CD8-positive, alpha-beta memory T cell (primary cell): Measurements from ENCODE around the gene WDR18. TPM values are rescaled to one million over a fixed set of nuclear protein-coding genes. Genes with fewer than 3 reads are reported as not detected.
A peak's percentile ranks its signal among the peaks of the same experiment; 100 is the strongest.

Experiments
- CTCF ChIA-PET: fragments of 350-600 bp; sonication (Branson Sonifier 250); formaldehyde crosslinking; loops from one replicate; lab custom pipeline; 2021; ENCODE audit warnings: antibody characterized with exemption; lab: Charles Lee
- POLR2A ChIA-PET: fragments of 350-600 bp; sonication (Branson Sonifier 250); formaldehyde crosslinking; loops from one replicate; lab custom pipeline; 2021; ENCODE audit warnings: antibody characterized with exemption; lab: Charles Lee
- DNase-seq, 5 donors: peaks; one replicate each; pipeline versions ENCODE4 v3.0.0 to v3.0.0-alpha.2; 2020 to 2022; ENCODE audit warnings: mixed read lengths in 1 of 5
- H3K27ac ChIP-seq: one replicate; pipeline ENCODE4 v1.7.0; 2013; ENCODE audit warnings: low read depth, mild to moderate bottlenecking, low read length, moderate library complexity
- H3K27me3 ChIP-seq: 2 replicates; pipeline ENCODE4 v1.7.0; 2013; ENCODE audit warnings: low read length, mild to moderate bottlenecking; ENCODE audit not compliant: insufficient read depth, poor library complexity, severe bottlenecking
- H3K36me3 ChIP-seq: 2 replicates; pipeline ENCODE4 v1.7.0; 2013; ENCODE audit warnings: mild to moderate bottlenecking, low read length, moderate library complexity; ENCODE audit not compliant: insufficient read depth
- H3K4me1 ChIP-seq: 2 replicates; pipeline ENCODE4 v1.7.0; 2013; ENCODE audit warnings: mild to moderate bottlenecking, low read length, moderate library complexity; ENCODE audit not compliant: insufficient read depth
- H3K4me3 ChIP-seq: 2 replicates; pipeline ENCODE4 v1.7.0; 2013; ENCODE audit warnings: mild to moderate bottlenecking, low read length
- H3K9me3 ChIP-seq: 2 replicates; pipeline ENCODE4 v1.7.0; 2013; ENCODE audit warnings: mild to moderate bottlenecking, low read length
- H3K27ac Mint-ChIP-seq, 8 donors: one replicate each; pipeline ENCODE4 v1.8.0; 2020 to 2021; ENCODE audit warnings: mixed read lengths in 8 of 8, mild to moderate bottlenecking in 6 of 8, inconsistent platforms in 3 of 8, moderate library complexity in 3 of 8
- H3K27me3 Mint-ChIP-seq, 2 donors: one replicate each; pipeline ENCODE4 v1.8.0; 2020 to 2021; ENCODE audit warnings: mixed read lengths in 2 of 2, mild to moderate bottlenecking in 1 of 2, moderate library complexity in 1 of 2
- H3K36me3 Mint-ChIP-seq, 3 donors: one replicate each; pipeline ENCODE4 v1.8.0; 2020 to 2021; ENCODE audit warnings: mixed read lengths in 3 of 3, inconsistent platforms in 1 of 3, mild to moderate bottlenecking in 1 of 3
- H3K4me1 Mint-ChIP-seq, 3 donors: one replicate each; pipeline ENCODE4 v1.8.0; 2020 to 2021; ENCODE audit warnings: mixed read lengths in 3 of 3, inconsistent platforms in 1 of 3, mild to moderate bottlenecking in 1 of 3
- H3K4me3 Mint-ChIP-seq, 7 donors: one replicate each; pipeline ENCODE4 v1.8.0; 2020 to 2021; ENCODE audit warnings: mixed read lengths in 7 of 7, mild to moderate bottlenecking in 6 of 7, moderate library complexity in 4 of 7, inconsistent platforms in 2 of 7
- H3K9me3 Mint-ChIP-seq, 5 donors: one replicate each; pipeline ENCODE4 v1.8.0; 2020 to 2022; ENCODE audit warnings: mixed read lengths in 5 of 5, mild to moderate bottlenecking in 3 of 5, moderate library complexity in 2 of 5, inconsistent platforms in 1 of 5
- polyA plus RNA-seq: library from polyadenylated mRNA; unstranded; fragments of 300-500 nt; fragmentation: Illumina TruSeq; gene quantifications from one replicate; pipeline ENCODE4 v1.2.3, GENCODE V29; 2021
- total RNA-seq, 2 experiments: library from RNA; stranded (reverse); gene quantifications; one replicate each; pipeline ENCODE4 v1.2.3, GENCODE V29; 2021

Gene WDR18
- total and polyA plus RNA-seq, 3 experiments from 2014 or later: 61.3 to 133 (median 108) TPM

DNA sequence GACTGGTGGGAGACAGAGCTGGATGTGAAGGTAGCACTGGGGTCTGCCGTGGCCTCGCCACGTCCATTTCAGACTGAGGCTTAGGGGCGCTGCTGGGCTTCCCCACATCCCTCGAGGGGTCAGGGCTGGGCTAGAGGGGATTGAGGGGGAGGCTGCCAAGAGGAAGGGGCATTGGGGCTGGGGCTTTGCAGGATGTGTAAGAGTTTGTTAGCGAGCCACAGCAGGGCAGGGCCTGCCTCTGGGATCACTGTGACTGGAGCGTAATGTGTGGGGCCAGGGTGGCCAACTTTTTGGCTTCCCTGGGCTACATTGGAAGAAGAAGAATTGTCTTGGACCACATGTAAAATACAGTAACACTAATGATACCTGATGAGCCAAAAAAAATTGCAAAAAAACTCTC is 44.2 kb upstream of the WDR18 start:
- H3K9me3 Mint-ChIP-seq: peaks cover 0 to 2% (median 0%) of the 10 kb centered on the region in 5 donors
- no peak overlapping the region for H3K27ac ChIP-seq
- ChIA-PET POLR2A (interaction anchor here (0.6 kb wide), 1 partner anchor 433 kb away, joined by 3 read pairs; no protein-coding TSS in a partner anchor), CTCF (no interaction called here)
- peaks cover 0 to 4% (median 3%) of the 10 kb centered on the region in 3 donors for H3K36me3 Mint-ChIP-seq
- peaks cover 13% of the 10 kb centered on the region for H3K4me1 ChIP-seq
- no peak overlapping the region for H3K4me3 ChIP-seq
- DNase-seq: no peak
- peak overlapping the region; percentile 49 to 90 (median 70) for H3K4me3 Mint-ChIP-seq
- H3K4me1 Mint-ChIP-seq: peaks cover 19 to 26% (median 24%) of the 10 kb centered on the region in 3 donors
- H3K9me3 ChIP-seq: no peaks in the 10 kb centered on the region
- H3K27me3 Mint-ChIP-seq: no peaks in the 10 kb centered on the region
- H3K27me3 ChIP-seq: no peaks in the 10 kb centered on the region
- peak overlapping the region in 7 of 8 donors; percentile 27 to 94 (median 84) for H3K27ac Mint-ChIP-seq
- H3K36me3 ChIP-seq: no peaks in the 10 kb centered on the region

DNA sequence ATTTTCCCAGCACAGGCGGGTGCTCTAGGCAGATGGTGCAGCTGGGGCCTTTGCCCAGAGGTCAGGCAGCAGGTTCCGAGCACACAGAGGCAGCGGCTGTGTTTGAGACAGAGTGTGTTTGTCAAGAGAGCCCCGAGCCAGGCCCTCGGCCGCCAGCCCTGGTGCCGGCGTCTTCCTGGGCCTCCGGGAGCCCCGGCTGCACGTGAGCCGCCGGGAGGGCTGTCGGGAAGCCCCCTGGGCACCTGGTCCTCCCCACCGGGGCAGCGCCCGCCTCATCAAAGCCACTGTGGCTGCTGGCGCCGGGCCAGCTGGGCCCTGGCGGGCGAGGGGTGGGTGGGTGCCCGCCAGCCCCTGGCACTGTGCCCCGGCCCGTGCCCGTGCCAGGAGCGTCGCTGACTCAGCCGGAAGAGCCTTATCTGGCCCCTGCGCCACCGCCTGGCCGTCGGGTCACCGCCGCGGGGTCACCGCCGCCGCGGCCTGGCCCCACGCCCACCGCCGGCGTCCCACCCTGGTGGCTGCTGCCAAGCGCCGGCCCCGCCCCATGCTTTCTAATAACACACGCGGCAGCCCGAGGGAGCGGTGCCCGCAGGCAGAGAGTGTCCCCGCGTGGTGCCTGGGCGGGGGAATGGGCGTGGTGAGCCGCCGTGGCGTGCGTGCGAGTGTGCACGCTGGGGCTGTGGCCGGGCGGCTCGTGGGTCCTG is 43.4 kb upstream of the WDR18 start:
- H3K4me1 Mint-ChIP-seq: peaks cover 19 to 26% (median 24%) of the 10 kb centered on the region in 3 donors
- H3K36me3 Mint-ChIP-seq: peaks cover 0 to 4% (median 3%) of the 10 kb centered on the region in 3 donors
- peak overlapping the region; percentile 58 to 90 (median 76) for H3K4me3 Mint-ChIP-seq
- peaks cover 0 to 2% (median 0%) of the 10 kb centered on the region in 5 donors for H3K9me3 Mint-ChIP-seq
- H3K4me1 ChIP-seq: peaks cover 13% of the 10 kb centered on the region
- H3K27me3 Mint-ChIP-seq: no peaks in the 10 kb centered on the region
- H3K36me3 ChIP-seq: no peaks in the 10 kb centered on the region
- H3K27ac ChIP-seq: no peak overlapping the region
- ChIA-PET CTCF (no interaction called here), POLR2A (no interaction called here)
- H3K9me3 ChIP-seq: no peaks in the 10 kb centered on the region
- H3K4me3 ChIP-seq: peak overlapping the region; percentile 22
- peak overlapping the region; percentile 38 to 94 (median 75) for H3K27ac Mint-ChIP-seq
- DNase-seq: peak; percentile 66 to 88 (median 83)
- no peaks in the 10 kb centered on the region for H3K27me3 ChIP-seq

DNA sequence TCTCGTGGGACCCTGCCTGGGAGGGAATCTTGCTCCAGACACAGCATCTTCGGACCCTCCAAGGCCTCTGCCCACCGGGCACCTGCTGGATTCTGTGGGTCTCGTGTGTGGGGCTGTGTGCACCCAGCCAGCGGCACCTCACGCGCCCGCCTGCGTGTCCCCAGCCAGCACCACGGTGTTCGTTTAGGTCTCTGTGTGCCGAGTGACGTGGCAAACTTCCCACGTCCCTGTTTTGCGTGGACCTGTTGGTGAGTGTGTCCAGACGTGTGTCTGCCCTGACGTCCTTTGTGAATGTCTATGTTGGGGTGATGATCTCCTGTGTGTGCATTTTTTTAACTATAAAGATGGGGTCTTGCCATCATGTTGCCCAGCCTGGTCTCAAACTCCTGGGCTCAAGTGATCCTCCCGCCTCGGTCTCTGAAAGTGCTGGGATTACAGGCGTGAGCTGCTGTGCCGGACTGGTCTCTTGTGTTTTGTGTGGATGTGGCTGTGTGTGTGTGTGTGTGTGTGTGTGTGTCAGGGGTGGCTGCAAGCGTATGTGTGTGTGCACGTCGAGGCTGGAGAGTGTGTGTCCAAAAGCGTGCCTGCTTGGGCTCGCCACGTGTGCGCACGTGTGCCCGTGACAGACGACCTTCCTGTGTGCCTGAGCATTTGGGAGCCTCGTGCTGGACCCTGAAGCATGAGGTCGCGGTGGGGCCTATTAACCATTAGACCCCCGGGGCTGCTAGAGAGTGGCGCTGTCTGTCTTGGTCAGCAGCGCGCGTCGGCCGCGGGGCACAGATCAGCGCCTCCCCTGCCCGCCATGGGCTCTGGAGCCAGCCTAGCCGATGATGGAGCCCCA is 42.6 kb upstream of the WDR18 start:
- no peaks in the 10 kb centered on the region for H3K27me3 ChIP-seq
- peak overlapping the region; percentile 22 for H3K4me3 ChIP-seq
- no peaks in the 10 kb centered on the region for H3K36me3 ChIP-seq
- Mint-ChIP-seq H3K27me3 (no peaks in the 10 kb centered on the region), H3K36me3 (peaks cover 0 to 4% (median 3%) of the 10 kb centered on the region in 3 donors), H3K9me3 (peaks cover 0 to 2% (median 0%) of the 10 kb centered on the region in 5 donors), H3K4me1 (peaks cover 19 to 26% (median 24%) of the 10 kb centered on the region in 3 donors), H3K4me3 (peak overlapping the region; percentile 58 to 76 (median 75)), H3K27ac (peak overlapping the region; percentile 0 to 79 (median 56))
- peaks cover 13% of the 10 kb centered on the region for H3K4me1 ChIP-seq
- DNase-seq: no peak
- CTCF ChIA-PET: no interaction called here
- no peak overlapping the region for H3K27ac ChIP-seq
- no peaks in the 10 kb centered on the region for H3K9me3 ChIP-seq
- POLR2A ChIA-PET: no interaction called here

DNA sequence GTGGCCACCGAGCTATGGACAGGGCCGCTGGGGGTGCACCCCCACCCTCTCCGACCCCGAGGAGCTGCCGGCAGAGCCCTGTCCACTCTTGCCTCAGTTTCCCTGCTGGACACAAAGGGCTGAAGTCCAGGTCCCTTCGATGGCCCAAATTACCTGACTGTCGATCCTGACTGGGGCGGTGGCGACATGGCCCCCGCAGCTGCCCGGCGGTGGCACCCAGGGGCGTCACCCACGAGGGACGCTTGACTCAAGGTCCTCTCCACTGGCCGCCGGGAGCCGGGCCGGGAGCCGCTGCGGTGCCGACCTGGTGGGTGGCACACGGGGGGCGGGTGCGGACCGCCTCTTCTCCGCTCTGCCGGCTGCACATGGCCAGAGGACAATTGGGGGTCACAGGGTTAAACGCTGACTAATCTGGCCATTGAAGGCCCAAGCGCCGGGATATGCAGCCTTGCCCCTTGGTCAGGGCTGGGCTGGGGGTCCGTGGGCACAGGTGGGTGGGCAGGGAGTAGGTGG is 42.0 kb upstream of the WDR18 start:
- Histone ChIP-seq H3K4me3 (no peak overlapping the region), H3K4me1 (peaks cover 13% of the 10 kb centered on the region), H3K9me3 (no peaks in the 10 kb centered on the region), H3K36me3 (no peaks in the 10 kb centered on the region), H3K27ac (no peak overlapping the region), H3K27me3 (no peaks in the 10 kb centered on the region)
- H3K4me1 Mint-ChIP-seq: peaks cover 19 to 25% (median 22%) of the 10 kb centered on the region in 3 donors
- no peak overlapping the region for H3K4me3 Mint-ChIP-seq
- H3K36me3 Mint-ChIP-seq: peaks cover 0 to 4% (median 3%) of the 10 kb centered on the region in 3 donors
- no peak for DNase-seq
- H3K27me3 Mint-ChIP-seq: no peaks in the 10 kb centered on the region
- H3K27ac Mint-ChIP-seq: no peak overlapping the region
- ChIA-PET CTCF (no interaction called here), POLR2A (no interaction called here)
- H3K9me3 Mint-ChIP-seq: peaks cover 0 to 2% (median 0%) of the 10 kb centered on the region in 5 donors

DNA sequence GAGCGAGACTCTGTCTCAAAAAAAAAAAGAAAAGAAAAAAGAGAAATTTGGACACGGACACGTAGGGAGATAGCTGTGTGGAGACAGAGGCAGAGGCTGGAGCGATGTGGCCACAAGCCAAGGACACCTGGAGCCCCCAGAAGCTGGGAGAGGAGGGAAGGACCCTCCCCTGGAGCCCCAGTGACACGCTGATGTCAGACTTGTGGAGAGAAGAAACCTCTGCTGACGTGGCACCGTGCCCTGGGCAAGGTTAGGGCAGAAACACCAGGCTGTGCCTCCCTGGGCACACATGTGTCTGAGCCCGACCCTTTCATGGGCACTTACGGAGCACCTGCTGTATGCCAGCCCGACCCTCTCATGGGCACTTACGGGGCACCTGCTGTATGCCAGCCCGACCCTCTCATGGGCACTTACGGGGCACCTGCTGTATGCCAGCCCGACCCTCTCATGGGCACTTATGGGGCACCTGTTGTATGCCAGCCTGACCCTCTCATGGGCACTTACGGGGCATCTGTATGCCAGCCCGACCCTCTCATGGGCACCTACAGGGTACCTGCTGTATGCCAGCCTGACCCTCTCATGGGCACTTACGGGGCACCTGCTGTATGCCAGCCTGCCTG is 40.5 kb upstream of the WDR18 start:
- no peak overlapping the region for H3K27ac Mint-ChIP-seq

DNA sequence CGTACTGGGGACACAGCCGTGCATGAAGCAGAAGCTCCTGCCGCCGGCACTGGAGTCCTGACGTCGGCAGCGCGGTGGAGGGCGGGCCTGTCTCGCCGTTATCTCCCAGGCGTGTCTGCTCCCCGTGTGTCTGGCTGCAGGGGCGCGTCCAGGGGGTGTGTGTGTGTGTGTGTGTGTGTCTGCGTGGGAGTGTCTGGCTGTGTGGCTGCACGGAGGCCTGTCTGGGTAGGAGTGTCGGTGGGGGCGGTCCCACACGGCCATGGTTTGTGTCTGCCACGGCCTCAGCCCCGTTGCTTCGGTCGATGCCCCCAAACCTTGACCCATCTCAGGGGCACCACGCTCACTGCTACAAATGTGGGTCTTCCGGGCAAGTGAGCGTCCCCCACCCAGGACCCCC is 40.0 kb upstream of the WDR18 start:
- Mint-ChIP-seq H3K4me1 (peaks cover 13 to 17% (median 15%) of the 10 kb centered on the region in 3 donors), H3K36me3 (no peaks in the 10 kb centered on the region), H3K27ac (no peak overlapping the region), H3K27me3 (peaks cover 0 to 1% of the 10 kb centered on the region in 2 donors), H3K9me3 (no peaks in the 10 kb centered on the region), H3K4me3 (no peak overlapping the region)
- Histone ChIP-seq H3K27me3 (no peaks in the 10 kb centered on the region), H3K9me3 (no peaks in the 10 kb centered on the region), H3K4me3 (no peak overlapping the region), H3K27ac (no peak overlapping the region), H3K4me1 (peaks cover 13% of the 10 kb centered on the region), H3K36me3 (no peaks in the 10 kb centered on the region)
- DNase-seq: peak in 1 of 5 donors; percentile 70
- ChIA-PET POLR2A (no interaction called here), CTCF (no interaction called here)

More for the DNA sequence above, 40.5 kb upstream of the WDR18 start:
- Histone ChIP-seq H3K27ac (no peak overlapping the region), H3K4me3 (no peak overlapping the region), H3K36me3 (no peaks in the 10 kb centered on the region), H3K9me3 (no peaks in the 10 kb centered on the region), H3K4me1 (peaks cover 13% of the 10 kb centered on the region), H3K27me3 (no peaks in the 10 kb centered on the region)
- DNase-seq: no peak
- peak overlapping the region in 1 of 7 donors; percentile 43 for H3K4me3 Mint-ChIP-seq
- ChIA-PET POLR2A (no interaction called here), CTCF (no interaction called here)
- H3K4me1 Mint-ChIP-seq: peaks cover 13 to 17% (median 15%) of the 10 kb centered on the region in 3 donors
- H3K9me3 Mint-ChIP-seq: no peaks in the 10 kb centered on the region
- H3K27me3 Mint-ChIP-seq: peaks cover 0 to 1% of the 10 kb centered on the region in 2 donors
- no peaks in the 10 kb centered on the region for H3K36me3 Mint-ChIP-seq

DNA sequence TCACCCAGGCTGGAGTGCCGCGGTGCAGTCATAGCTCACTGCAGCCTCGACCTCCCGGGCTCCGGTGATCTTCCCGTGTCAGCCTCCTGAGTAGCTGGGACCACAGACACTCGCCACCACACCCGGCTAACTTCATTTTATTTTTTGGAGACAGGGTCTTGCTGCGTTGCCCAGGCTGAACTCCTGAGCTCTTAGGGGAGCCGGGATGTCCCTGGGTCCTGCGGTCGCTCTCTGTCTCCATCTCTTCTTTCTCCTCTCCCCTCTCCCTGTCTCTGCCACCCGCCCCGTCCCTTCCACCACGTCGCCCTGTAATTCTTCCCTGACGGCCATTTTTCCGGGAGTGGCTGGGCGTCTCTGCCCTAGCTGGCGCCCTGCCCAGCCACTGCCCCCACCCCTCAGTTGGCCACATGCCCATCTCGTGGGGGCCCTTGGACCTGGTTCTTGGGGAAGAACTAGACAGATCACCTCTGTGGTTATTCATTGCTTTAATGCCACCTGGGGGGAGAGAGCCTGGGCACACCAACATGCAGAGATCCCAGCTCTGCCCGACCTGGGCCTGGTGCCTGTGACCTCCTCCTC is 39.4 kb upstream of the WDR18 start:
- peaks cover 0 to 1% of the 10 kb centered on the region in 2 donors for H3K27me3 Mint-ChIP-seq
- DNase-seq: no peak
- no peaks in the 10 kb centered on the region for H3K27me3 ChIP-seq
- H3K4me3 ChIP-seq: no peak overlapping the region
- no peaks in the 10 kb centered on the region for H3K9me3 Mint-ChIP-seq
- H3K9me3 ChIP-seq: no peaks in the 10 kb centered on the region
- H3K27ac Mint-ChIP-seq: no peak overlapping the region
- no peaks in the 10 kb centered on the region for H3K36me3 ChIP-seq
- ChIA-PET CTCF (no interaction called here), POLR2A (no interaction called here)
- peaks cover 13% of the 10 kb centered on the region for H3K4me1 ChIP-seq
- no peak overlapping the region for H3K27ac ChIP-seq
- H3K4me1 Mint-ChIP-seq: peaks cover 13 to 16% (median 15%) of the 10 kb centered on the region in 3 donors
- no peak overlapping the region for H3K4me3 Mint-ChIP-seq
- no peaks in the 10 kb centered on the region for H3K36me3 Mint-ChIP-seq
